ENCODE results near the gene TAOK2. TPM values are rescaled to one million over a fixed set of nuclear protein-coding genes. Genes with fewer than 3 reads are reported as not detected.

The TAOK2 gene
- total and polyA plus RNA-seq, 2 of the 4 experiments (the other 2 are of a cell fraction), result 23.0 to 31.7 TPM

DNA sequence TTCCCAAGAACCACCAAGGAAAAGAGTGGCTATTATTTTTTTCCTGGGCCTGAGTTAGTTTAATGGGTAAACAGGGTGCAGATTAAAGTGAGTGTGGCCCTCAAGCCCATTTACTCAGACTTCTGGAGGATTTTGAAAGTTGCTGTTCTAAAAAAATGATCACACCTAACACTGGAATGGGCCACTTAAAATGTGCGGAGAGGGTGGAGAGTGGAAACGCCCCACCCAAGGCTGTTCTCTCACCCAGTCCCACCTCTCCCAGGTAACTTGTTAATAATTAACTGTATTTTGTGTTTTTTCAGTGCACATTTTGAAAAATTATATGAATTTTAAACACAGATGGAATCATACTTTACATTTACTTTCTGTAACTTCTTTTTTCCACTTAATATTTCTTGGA is 16.4 kb downstream of the TAOK2 start:
- H3K9me1 ChIP-seq (ENCODE audit: insufficient read depth, low read length), result no peaks in the 10 kb centered on the region
- POLR2A ChIA-PET (ENCODE audit: unreplicated experiment), result no interaction called here
- H2BK120ac ChIP-seq (ENCODE audit: low read depth, low read length), result no peak overlapping the region
- H2AK5ac ChIP-seq (ENCODE audit: low read depth, low read length), result no peak overlapping the region
- H2BK5ac ChIP-seq (ENCODE audit: low read depth, low read length, poor library complexity, severe bottlenecking), result no peak overlapping the region
- intact Hi-C loops (cut with micrococcal nuclease) (no loop called here), in situ Hi-C loops (cut with MboI; ENCODE audit: low sequenced_read_pairs) (no loop called here), dilution Hi-C loops (cut with HindIII; ENCODE audit: low sequenced_read_pairs, unreplicated experiment) (no loop called here)
- no peak overlapping the region for H3K4me3 ChIP-seq (ENCODE audit: insufficient read depth, low read depth, low read length)
- ATAC-seq (ENCODE audit: low read depth) (no peak), DNase-seq (no peak)
- H3K9me3 ChIP-seq (ENCODE audit: control insufficient read depth, insufficient read depth, low read length), result no peaks in the 10 kb centered on the region
- BruUV-seq (replicated peaks), result no TSS peak
- no peak overlapping the region for H4K91ac ChIP-seq (ENCODE audit: insufficient read depth, low read depth, low read length)
- no peak overlapping the region for H3K14ac ChIP-seq (replicated peaks; ENCODE audit: low read depth, low read length)
- no peak overlapping the region for H3K4ac ChIP-seq (ENCODE audit: low read depth, low read length)
- no peak overlapping the region for H2BK20ac ChIP-seq (ENCODE audit: low read depth, low read length)
- H3K27me3 ChIP-seq (ENCODE audit: control insufficient read depth, insufficient read depth, low read length), result no peaks in the 10 kb centered on the region
- no peak overlapping the region for H3K4me2 ChIP-seq (ENCODE audit: low read depth, low read length)
- no peak overlapping the region for H4K5ac ChIP-seq (ENCODE audit: low read depth, low read length)
- CTCF ChIA-PET, result no interaction called here
- WGBS, 2 experiments (ENCODE audit: extremely low coverage in 2 of 2, insufficient read length in 1 of 2), result no CpG with 5 or more reads among the region's 2 CpGs
- H3K27ac ChIP-seq (ENCODE audit: insufficient read depth, low read length), result no peak overlapping the region
- H2BK15ac ChIP-seq (ENCODE audit: low read depth, low read length), result no peak overlapping the region
- no peak for TF ChIP-seq POLR2A (IDR thresholded peaks at IDR 0.05; ENCODE audit: low read depth, low read length)
- no peak for TF ChIP-seq CEBPB (IDR thresholded peaks at IDR 0.05; ENCODE audit: low read depth, low read length)
- no peak for TF ChIP-seq MAFK (IDR thresholded peaks at IDR 0.05; ENCODE audit: low read depth, low read length)
- no peak for TF ChIP-seq FOS (IDR thresholded peaks at IDR 0.05; ENCODE audit: low read depth, low read length)
- no peak for TF ChIP-seq NFE2L2 (IDR thresholded peaks at IDR 0.05; ENCODE audit: low read depth, low read length)
- TF ChIP-seq CHD1 (IDR thresholded peaks at IDR 0.05; ENCODE audit: low read depth, low read length), result no peak
- no peak for TF ChIP-seq BHLHE40 (IDR thresholded peaks at IDR 0.05; ENCODE audit: low read depth, low read length)
- TF ChIP-seq, protein P1, sequence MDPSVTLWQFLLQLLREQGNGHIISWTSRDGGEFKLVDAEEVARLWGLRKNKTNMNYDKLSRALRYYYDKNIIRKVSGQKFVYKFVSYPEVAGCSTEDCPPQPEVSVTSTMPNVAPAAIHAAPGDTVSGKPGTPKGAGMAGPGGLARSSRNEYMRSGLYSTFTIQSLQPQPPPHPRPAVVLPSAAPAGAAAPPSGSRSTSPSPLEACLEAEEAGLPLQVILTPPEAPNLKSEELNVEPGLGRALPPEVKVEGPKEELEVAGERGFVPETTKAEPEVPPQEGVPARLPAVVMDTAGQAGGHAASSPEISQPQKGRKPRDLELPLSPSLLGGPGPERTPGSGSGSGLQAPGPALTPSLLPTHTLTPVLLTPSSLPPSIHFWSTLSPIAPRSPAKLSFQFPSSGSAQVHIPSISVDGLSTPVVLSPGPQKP (IDR thresholded peaks at IDR 0.05; ENCODE audit: borderline replicate concordance, low read depth, low read length), result no peak
- no peak for TF ChIP-seq MAZ (IDR thresholded peaks at IDR 0.05; ENCODE audit: borderline replicate concordance, low read depth, low read length)
- no peak for TF ChIP-seq RAD21 (IDR thresholded peaks at IDR 0.05; ENCODE audit: low read length)
- TF ChIP-seq, protein P2, sequence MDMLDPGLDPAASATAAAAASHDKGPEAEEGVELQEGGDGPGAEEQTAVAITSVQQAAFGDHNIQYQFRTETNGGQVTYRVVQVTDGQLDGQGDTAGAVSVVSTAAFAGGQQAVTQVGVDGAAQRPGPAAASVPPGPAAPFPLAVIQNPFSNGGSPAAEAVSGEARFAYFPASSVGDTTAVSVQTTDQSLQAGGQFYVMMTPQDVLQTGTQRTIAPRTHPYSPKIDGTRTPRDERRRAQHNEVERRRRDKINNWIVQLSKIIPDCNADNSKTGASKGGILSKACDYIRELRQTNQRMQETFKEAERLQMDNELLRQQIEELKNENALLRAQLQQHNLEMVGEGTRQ (IDR thresholded peaks at IDR 0.05; ENCODE audit: low read depth, low read length), result no peak
- TF ChIP-seq SMC3 (IDR thresholded peaks at IDR 0.05; ENCODE audit: low read depth, low read length), result no peak
- TF ChIP-seq, protein P3, sequence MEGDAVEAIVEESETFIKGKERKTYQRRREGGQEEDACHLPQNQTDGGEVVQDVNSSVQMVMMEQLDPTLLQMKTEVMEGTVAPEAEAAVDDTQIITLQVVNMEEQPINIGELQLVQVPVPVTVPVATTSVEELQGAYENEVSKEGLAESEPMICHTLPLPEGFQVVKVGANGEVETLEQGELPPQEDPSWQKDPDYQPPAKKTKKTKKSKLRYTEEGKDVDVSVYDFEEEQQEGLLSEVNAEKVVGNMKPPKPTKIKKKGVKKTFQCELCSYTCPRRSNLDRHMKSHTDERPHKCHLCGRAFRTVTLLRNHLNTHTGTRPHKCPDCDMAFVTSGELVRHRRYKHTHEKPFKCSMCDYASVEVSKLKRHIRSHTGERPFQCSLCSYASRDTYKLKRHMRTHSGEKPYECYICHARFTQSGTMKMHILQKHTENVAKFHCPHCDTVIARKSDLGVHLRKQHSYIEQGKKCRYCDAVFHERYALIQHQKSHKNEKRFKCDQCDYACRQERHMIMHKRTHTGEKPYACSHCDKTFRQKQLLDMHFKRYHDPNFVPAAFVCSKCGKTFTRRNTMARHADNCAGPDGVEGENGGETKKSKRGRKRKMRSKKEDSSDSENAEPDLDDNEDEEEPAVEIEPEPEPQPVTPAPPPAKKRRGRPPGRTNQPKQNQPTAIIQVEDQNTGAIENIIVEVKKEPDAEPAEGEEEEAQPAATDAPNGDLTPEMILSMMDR (conservative IDR thresholded peaks at IDR 0.05; ENCODE audit: low read depth, low read length), result no peak
- TF ChIP-seq RCOR1 (IDR thresholded peaks at IDR 0.05; ENCODE audit: insufficient replicate concordance, low read length), result no peak
- H3K23ac ChIP-seq (ENCODE audit: low read depth, low read length), result no peak overlapping the region
- no peaks in the 10 kb centered on the region for H4K20me1 ChIP-seq (ENCODE audit: insufficient read depth, low read length)
- no peak overlapping the region for H3K18ac ChIP-seq (ENCODE audit: low read depth, low read length)
- peaks cover 0 to 20% of the 10 kb centered on the region in 2 experiments; a peak in 3 of 4 replicates for H3K79me1 ChIP-seq (ENCODE audit: low read depth in 1 of 2, low read length in 2 of 2)
- H4K8ac ChIP-seq (ENCODE audit: low read depth in 2 of 2, low read length in 2 of 2), result no peak overlapping the region
- H2AFZ ChIP-seq (replicated peaks; ENCODE audit: low read length, poor library complexity), result no peak overlapping the region
- no peak overlapping the region for H3K56ac ChIP-seq (ENCODE audit: extremely low read depth, insufficient read depth, low read length)
- peaks cover 59% of the 10 kb centered on the region for H3K36me3 ChIP-seq (ENCODE audit: control insufficient read depth, insufficient read depth, low read length)
- no peak overlapping the region for H2AK9ac ChIP-seq (replicated peaks; ENCODE audit: low read depth, low read length, poor library complexity)
- peaks cover 4% of the 10 kb centered on the region; the same call in 1 of the 2 replicates for H3K4me1 ChIP-seq (ENCODE audit: control insufficient read depth, insufficient read depth, low read length)
- no peak overlapping the region for H3K9ac ChIP-seq (ENCODE audit: low read depth, low read length)
